ENCODE data around the gene MARCHF9.
"Not testable (repeated sequence)": the region's sequence is repeated elsewhere in the genome, so short reads cannot be mapped to it uniquely, and the experiment has no call there.

DNA sequence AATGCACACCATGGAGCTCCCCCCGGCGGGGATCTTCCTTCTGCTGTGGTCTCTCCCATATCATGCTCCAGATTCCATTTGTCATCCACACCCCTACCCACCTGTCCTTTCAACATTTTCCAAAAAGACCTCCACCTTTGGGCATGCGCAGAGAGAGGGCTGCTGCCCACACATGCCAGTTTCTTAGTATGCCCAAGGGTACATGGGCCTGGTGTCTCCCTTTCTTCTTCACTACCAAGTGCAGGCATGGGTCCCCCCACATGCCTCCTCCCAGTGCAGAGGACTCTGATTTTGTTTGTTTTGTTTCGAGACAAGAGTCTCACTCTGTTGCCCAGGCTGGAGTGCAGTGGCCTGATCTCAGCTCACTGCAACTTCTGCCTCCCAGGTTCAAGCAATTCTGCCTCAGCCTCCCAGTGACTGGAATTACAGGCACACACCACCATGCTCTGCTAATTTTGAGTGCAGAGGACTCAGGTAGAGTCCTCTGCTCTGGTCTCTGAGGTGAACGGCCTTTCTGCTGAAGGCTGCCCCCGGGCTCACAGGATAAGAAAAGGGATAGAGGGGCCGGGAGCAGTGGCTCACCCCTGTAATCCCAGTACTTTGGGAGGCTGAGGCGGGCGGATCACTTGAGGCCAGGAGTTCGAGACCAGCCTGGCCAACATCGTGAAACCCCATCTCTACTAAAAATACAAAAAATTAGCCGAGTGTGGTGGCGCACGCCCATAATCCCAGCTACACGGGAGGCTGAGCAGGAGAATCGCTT is 32.9 kb upstream of the MARCHF9 start:
- TF ChIP-seq, protein P1, sequence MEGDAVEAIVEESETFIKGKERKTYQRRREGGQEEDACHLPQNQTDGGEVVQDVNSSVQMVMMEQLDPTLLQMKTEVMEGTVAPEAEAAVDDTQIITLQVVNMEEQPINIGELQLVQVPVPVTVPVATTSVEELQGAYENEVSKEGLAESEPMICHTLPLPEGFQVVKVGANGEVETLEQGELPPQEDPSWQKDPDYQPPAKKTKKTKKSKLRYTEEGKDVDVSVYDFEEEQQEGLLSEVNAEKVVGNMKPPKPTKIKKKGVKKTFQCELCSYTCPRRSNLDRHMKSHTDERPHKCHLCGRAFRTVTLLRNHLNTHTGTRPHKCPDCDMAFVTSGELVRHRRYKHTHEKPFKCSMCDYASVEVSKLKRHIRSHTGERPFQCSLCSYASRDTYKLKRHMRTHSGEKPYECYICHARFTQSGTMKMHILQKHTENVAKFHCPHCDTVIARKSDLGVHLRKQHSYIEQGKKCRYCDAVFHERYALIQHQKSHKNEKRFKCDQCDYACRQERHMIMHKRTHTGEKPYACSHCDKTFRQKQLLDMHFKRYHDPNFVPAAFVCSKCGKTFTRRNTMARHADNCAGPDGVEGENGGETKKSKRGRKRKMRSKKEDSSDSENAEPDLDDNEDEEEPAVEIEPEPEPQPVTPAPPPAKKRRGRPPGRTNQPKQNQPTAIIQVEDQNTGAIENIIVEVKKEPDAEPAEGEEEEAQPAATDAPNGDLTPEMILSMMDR (conservative IDR thresholded peaks at IDR 0.05; ENCODE audit: low read depth, low read length) = not testable (repeated sequence)
- not testable (repeated sequence) for TF ChIP-seq EZH2 (IDR thresholded peaks at IDR 0.05; ENCODE audit: borderline replicate concordance, low read depth, low read length, poor library complexity, severe bottlenecking)

Measured in A673 (cell line).